GM12878 (cell line): ENCODE data around the gene UGT1A8. TPM values are rescaled to one million over a fixed set of nuclear protein-coding genes. Genes with fewer than 3 reads are reported as not detected.

Experiments used
- ATAC-seq: fragments of 200-7000 bp; cut with Tn5 transposase; 3 replicates; pipeline ENCODE4 v1.9.1; 2020; ENCODE audit warnings: mild to moderate bottlenecking, moderate library complexity
- BruUV-seq: library from RNA; stranded (reverse); fragments of 400-500 nt; replicated peaks from 2 replicates; lab custom pipeline; 2021; lab: Mats Ljungman, UMichigan
- CTCF ChIA-PET: fragments of 300-600 bp; sonication (Branson Sonifier 250); formaldehyde crosslinking; extraction: SDS; loops from one replicate; lab custom pipeline; 2021; ENCODE audit warnings: inconsistent platforms; lab: Yijun Ruan, JAX
- POLR2A ChIA-PET: fragments of 350-600 bp; formaldehyde crosslinking; extraction: SDS; loops from one replicate; lab custom pipeline; 2021; ENCODE audit warnings: inconsistent platforms; lab: Charles Lee
- RAD21 ChIA-PET: fragments of 300-600 bp; sonication (Branson Sonifier 250); formaldehyde crosslinking; loops from one replicate; lab custom pipeline; 2023; ENCODE audit warnings: antibody characterized with exemption; ENCODE audit not compliant: unreplicated experiment; lab: Charles Lee
- SMC1A ChIA-PET: fragments of 300-600 bp; sonication (Branson Sonifier 250); formaldehyde crosslinking; loops from one replicate; lab custom pipeline; 2023; ENCODE audit not compliant: unreplicated experiment, uncharacterized antibody; lab: Charles Lee
- DNase-seq: peaks from one replicate; pipeline ENCODE4 v3.0.0-alpha.2; 2011; ENCODE audit warnings: low read depth, low spot score
- FAIRE-seq: peaks from 3 replicates; lab custom pipeline; 2011; peaks lifted over from hg19 to GRCh38; lab: Jason Lieb, UNC
- H2AFZ ChIP-seq: 2 replicates; pipeline ENCODE4 v1.6.0; 2011; ENCODE audit warnings: low read depth, low read length, control low read depth; ENCODE audit not compliant: control insufficient read depth
- H3K27ac ChIP-seq: 2 replicates; pipeline ENCODE4 v1.5.1; 2011; ENCODE audit warnings: control low read depth; ENCODE audit not compliant: control insufficient read depth, insufficient read depth
- H3K27me3 ChIP-seq, 2 experiments: replicated peaks in 1 of 2; 2 replicates each; pipeline versions ENCODE4 v1.6.0 to v1.6.1; 2011; ENCODE audit warnings: low read length in 1 of 2; ENCODE audit not compliant: control insufficient read depth in 2 of 2, insufficient read depth in 2 of 2
- H3K36me3 ChIP-seq, 2 experiments: 2 replicates each; pipeline ENCODE4 v1.5.1; 2011; ENCODE audit warnings: low read length in 1 of 2; ENCODE audit not compliant: control insufficient read depth in 2 of 2, insufficient read depth in 2 of 2
- H3K4me1 ChIP-seq: 2 replicates; pipeline ENCODE4 v1.6.1; 2011; ENCODE audit warnings: mild to moderate bottlenecking, low read length, moderate library complexity, mixed read lengths; ENCODE audit not compliant: control insufficient read depth, insufficient read depth
- H3K4me2 ChIP-seq: 2 replicates; pipeline ENCODE4 v1.6.0; 2011; ENCODE audit warnings: control low read depth; ENCODE audit not compliant: control insufficient read depth, insufficient read depth
- H3K4me3 ChIP-seq: fragments of 200-600 bp; sonication (generic); 2 replicates; pipeline ENCODE4 v1.5.1; 2016
- H3K79me2 ChIP-seq: 2 replicates; pipeline ENCODE4 v1.6.0; 2011; ENCODE audit warnings: low read length; ENCODE audit not compliant: control insufficient read depth, insufficient read depth
- H3K9ac ChIP-seq: 2 replicates; pipeline ENCODE4 v1.8.0; 2011; ENCODE audit warnings: low read length, control low read depth, mixed read lengths; ENCODE audit not compliant: control insufficient read depth, insufficient read depth
- H3K9me3 ChIP-seq: replicated peaks from 3 replicates; pipeline ENCODE4 v1.5.1; 2011; ENCODE audit warnings: mild to moderate bottlenecking, low read length; ENCODE audit not compliant: control insufficient read depth, insufficient read depth
- H4K20me1 ChIP-seq: 2 replicates; pipeline ENCODE4 v1.6.0; 2011; ENCODE audit not compliant: control insufficient read depth, insufficient read depth
- CBX3 ChIP-seq: fragments of 200-600 bp; sonication (generic); IDR thresholded peaks from 2 replicates; pipeline ENCODE4 v1.6.1; 2016; ENCODE audit warnings: low read depth, borderline replicate concordance
- CHD4 ChIP-seq: fragments of 200-600 bp; sonication (generic); IDR thresholded peaks from 2 replicates; pipeline ENCODE4 v1.6.1; 2016; ENCODE audit warnings: mild to moderate bottlenecking
- ETV6 ChIP-seq, 2 experiments: fragments of 450-650 bp in 1 of 2; IDR thresholded peaks in 1 of 2; conservative IDR thresholded peaks in 1 of 2; 2 replicates each; pipeline ENCODE4 v1.6.1; 2014; ENCODE audit warnings: antibody characterized with exemption in 1 of 2, borderline replicate concordance in 1 of 2, low read depth in 1 of 2, mild to moderate bottlenecking in 1 of 2, moderate library complexity in 1 of 2
- MYC ChIP-seq: IDR thresholded peaks from 2 replicates; pipeline ENCODE4 v1.6.1; 2011; ENCODE audit warnings: mild to moderate bottlenecking, low read length, moderate library complexity, inconsistent platforms; ENCODE audit not compliant: insufficient read depth, insufficient replicate concordance, insufficient read length, severe bottlenecking
- RELA ChIP-seq: fragments of 450-650 bp; IDR thresholded peaks from 2 replicates; pipeline ENCODE4 v1.8.0; 2014; ENCODE audit warnings: borderline replicate concordance; ENCODE audit not compliant: partially characterized antibody
- SIN3A ChIP-seq: IDR thresholded peaks from 2 replicates; pipeline ENCODE4 v1.6.1; 2012; ENCODE audit warnings: low read depth, low read length, improper control_type of control experiment
- SMAD1 ChIP-seq: fragments of 450-650 bp; IDR thresholded peaks from 2 replicates; pipeline ENCODE4 v1.6.1; 2018; ENCODE audit warnings: mild to moderate bottlenecking, low read depth; ENCODE audit not compliant: partially characterized antibody
- SMAD5 ChIP-seq: IDR thresholded peaks from 2 replicates; pipeline ENCODE4 v1.6.1; 2016; ENCODE audit warnings: antibody characterized with exemption, low read depth
- SMC3 ChIP-seq: IDR thresholded peaks from 2 replicates; pipeline ENCODE4 v1.6.1; 2011; ENCODE audit warnings: low read length, improper control_type of control experiment, borderline replicate concordance
- TARDBP ChIP-seq: IDR thresholded peaks from 2 replicates; pipeline ENCODE4 v1.6.1; 2016; ENCODE audit warnings: borderline replicate concordance
- TBL1XR1 ChIP-seq: IDR thresholded peaks from 2 replicates; pipeline ENCODE4 v1.6.1; 2012; ENCODE audit warnings: low read depth, low read length, improper control_type of control experiment
- ZNF384 ChIP-seq: IDR thresholded peaks from 2 replicates; pipeline ENCODE4 v1.6.1; 2012; ENCODE audit warnings: low read depth, mild to moderate bottlenecking, low read length, improper control_type of control experiment, borderline replicate concordance
- WGBS: methylation state at CpG from one replicate; pipeline ENCODE4 v1.1.6; 2016; ENCODE audit warnings: low lambda C conversion rate; ENCODE audit not compliant: insufficient replicate concordance, insufficient coverage; ENCODE audit errors: missing lambda C conversion rate; 5-methylcytosine and 5-hydroxymethylcytosine counted together
- in situ Hi-C: fragments of 300-500 bp; cut with MboI; formaldehyde crosslinking; loops from 9 replicates; pipeline ENCODE4 v1.14.3; 2018; ENCODE audit warnings: mixed read lengths
- intact Hi-C: fragments of 100-400 bp; cut with micrococcal nuclease; formaldehyde crosslinking; loops from one replicate; pipeline ENCODE4 v1.14.2; 2022; ENCODE audit not compliant: unreplicated experiment
- polyA plus RNA-seq, 11 experiments: library from polyadenylated mRNA; depleted of rRNA in 4 of 11; unstranded in 6 of 11; stranded (reverse) in 5 of 11; fragments of >200 nt; fragmentation: Nextera tagmentation in 4 of 11; fragmentation: Illumina TruSeq in 1 of 11; extraction: Ambion mirVana in 4 of 11; extraction: Trizol in 1 of 11; gene quantifications; 1 replicate in 1 of 11; 2 replicates in 10 of 11; pipeline versions ENCODE4 v1.2.1 to v1.2.3, GENCODE V29; 2011 to 2016; ENCODE audit warnings: inconsistent platforms in 2 of 11, missing spikeins in 2 of 11, low read depth in 1 of 11
- total RNA-seq, 4 experiments: library from RNA; depleted of rRNA in 3 of 4; stranded (reverse); fragments of >200 nt in 3 of 4; fragmentation: Illumina TruSeq in 1 of 4; extraction: Trizol in 1 of 4; gene quantifications; 2 replicates each; pipeline versions ENCODE4 v1.2.1 to v1.2.3, GENCODE V29; 2013 to 2021
- TF ChIP-seq, protein P1 (sequence below): IDR thresholded peaks from 2 replicates; pipeline ENCODE4 v1.6.1; 2012; ENCODE audit warnings: mild to moderate bottlenecking, low read depth, low read length
- TF ChIP-seq, protein P2 (sequence below): fragments of 450-650 bp; IDR thresholded peaks from 2 replicates; pipeline ENCODE4 v1.6.1; 2014; ENCODE audit warnings: mild to moderate bottlenecking
- TF ChIP-seq, protein P3 (sequence below): fragments of 450-650 bp; IDR thresholded peaks from 2 replicates; pipeline ENCODE4 v1.6.1; 2016; ENCODE audit warnings: mild to moderate bottlenecking
- TF ChIP-seq, protein P4 (sequence below): IDR thresholded peaks from 2 replicates; pipeline ENCODE4 v1.6.1; 2012; ENCODE audit warnings: low read depth, low read length, improper control_type of control experiment

Gene UGT1A8
- total and polyA plus RNA-seq, 10 of the 15 experiments (the other 5 are each of a cell fraction or from before 2014, with no cell fraction given): not detected

DNA sequence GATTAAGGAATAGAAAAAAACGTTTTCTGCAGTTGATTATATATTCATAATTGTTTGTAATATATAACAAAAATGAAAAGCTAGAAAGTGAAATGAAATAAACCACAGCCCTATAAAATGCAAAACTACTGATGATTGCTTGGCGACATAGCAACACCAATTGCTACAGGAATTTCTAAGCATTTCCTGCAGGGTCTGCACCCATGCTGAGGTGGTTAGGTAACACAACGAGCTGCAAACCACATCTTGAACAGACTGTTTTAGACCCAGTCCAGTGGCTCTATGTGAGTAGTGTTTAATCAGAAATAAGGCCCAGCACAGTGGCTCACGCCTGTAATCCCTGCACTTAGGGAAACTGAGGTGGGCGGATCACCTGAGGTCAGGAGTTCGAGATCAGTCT is 37.1 kb downstream of the UGT1A8 start:
- TF ChIP-seq, protein P1, sequence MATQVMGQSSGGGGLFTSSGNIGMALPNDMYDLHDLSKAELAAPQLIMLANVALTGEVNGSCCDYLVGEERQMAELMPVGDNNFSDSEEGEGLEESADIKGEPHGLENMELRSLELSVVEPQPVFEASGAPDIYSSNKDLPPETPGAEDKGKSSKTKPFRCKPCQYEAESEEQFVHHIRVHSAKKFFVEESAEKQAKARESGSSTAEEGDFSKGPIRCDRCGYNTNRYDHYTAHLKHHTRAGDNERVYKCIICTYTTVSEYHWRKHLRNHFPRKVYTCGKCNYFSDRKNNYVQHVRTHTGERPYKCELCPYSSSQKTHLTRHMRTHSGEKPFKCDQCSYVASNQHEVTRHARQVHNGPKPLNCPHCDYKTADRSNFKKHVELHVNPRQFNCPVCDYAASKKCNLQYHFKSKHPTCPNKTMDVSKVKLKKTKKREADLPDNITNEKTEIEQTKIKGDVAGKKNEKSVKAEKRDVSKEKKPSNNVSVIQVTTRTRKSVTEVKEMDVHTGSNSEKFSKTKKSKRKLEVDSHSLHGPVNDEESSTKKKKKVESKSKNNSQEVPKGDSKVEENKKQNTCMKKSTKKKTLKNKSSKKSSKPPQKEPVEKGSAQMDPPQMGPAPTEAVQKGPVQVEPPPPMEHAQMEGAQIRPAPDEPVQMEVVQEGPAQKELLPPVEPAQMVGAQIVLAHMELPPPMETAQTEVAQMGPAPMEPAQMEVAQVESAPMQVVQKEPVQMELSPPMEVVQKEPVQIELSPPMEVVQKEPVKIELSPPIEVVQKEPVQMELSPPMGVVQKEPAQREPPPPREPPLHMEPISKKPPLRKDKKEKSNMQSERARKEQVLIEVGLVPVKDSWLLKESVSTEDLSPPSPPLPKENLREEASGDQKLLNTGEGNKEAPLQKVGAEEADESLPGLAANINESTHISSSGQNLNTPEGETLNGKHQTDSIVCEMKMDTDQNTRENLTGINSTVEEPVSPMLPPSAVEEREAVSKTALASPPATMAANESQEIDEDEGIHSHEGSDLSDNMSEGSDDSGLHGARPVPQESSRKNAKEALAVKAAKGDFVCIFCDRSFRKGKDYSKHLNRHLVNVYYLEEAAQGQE: no peak
- TF ChIP-seq, protein P2, sequence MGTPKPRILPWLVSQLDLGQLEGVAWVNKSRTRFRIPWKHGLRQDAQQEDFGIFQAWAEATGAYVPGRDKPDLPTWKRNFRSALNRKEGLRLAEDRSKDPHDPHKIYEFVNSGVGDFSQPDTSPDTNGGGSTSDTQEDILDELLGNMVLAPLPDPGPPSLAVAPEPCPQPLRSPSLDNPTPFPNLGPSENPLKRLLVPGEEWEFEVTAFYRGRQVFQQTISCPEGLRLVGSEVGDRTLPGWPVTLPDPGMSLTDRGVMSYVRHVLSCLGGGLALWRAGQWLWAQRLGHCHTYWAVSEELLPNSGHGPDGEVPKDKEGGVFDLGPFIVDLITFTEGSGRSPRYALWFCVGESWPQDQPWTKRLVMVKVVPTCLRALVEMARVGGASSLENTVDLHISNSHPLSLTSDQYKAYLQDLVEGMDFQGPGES: no peak
- TF ChIP-seq TARDBP (no peak), RELA (no peak), CHD4 (no peak), SIN3A (no peak), SMAD5 (no peak), TBL1XR1 (no peak), CBX3 (no peak), ETV6 (conservative IDR thresholded peaks at IDR 0.05 in 1 of 2, IDR thresholded peaks at IDR 0.05 in 1 of 2; ENCODE audit: borderline replicate concordance in 1 of 2, low read depth in 1 of 2) (no peak), ZNF384 (no peak), MYC (no peak), SMC3 (no peak), SMAD1 (no peak)
- TF ChIP-seq, protein P3, sequence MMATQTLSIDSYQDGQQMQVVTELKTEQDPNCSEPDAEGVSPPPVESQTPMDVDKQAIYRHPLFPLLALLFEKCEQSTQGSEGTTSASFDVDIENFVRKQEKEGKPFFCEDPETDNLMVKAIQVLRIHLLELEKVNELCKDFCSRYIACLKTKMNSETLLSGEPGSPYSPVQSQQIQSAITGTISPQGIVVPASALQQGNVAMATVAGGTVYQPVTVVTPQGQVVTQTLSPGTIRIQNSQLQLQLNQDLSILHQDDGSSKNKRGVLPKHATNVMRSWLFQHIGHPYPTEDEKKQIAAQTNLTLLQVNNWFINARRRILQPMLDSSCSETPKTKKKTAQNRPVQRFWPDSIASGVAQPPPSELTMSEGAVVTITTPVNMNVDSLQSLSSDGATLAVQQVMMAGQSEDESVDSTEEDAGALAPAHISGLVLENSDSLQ: no peak
- TF ChIP-seq, protein P4, sequence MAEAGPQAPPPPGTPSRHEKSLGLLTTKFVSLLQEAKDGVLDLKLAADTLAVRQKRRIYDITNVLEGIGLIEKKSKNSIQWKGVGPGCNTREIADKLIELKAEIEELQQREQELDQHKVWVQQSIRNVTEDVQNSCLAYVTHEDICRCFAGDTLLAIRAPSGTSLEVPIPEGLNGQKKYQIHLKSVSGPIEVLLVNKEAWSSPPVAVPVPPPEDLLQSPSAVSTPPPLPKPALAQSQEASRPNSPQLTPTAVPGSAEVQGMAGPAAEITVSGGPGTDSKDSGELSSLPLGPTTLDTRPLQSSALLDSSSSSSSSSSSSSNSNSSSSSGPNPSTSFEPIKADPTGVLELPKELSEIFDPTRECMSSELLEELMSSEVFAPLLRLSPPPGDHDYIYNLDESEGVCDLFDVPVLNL: no peak
- no peaks in the 10 kb centered on the region for H4K20me1 ChIP-seq
- RAD21 ChIA-PET: no interaction called here
- H3K4me2 ChIP-seq: no peak overlapping the region
- H2AFZ ChIP-seq: no peak overlapping the region
- POLR2A ChIA-PET: no interaction called here
- ATAC-seq (no peak), DNase-seq (no peak), FAIRE-seq (no peak)
- no peak overlapping the region for H3K9ac ChIP-seq
- H3K27me3 ChIP-seq: no peaks in the 10 kb centered on the region
- CTCF ChIA-PET: no interaction called here
- WGBS: 30% methylated on average over 6 of the region's 6 CpGs
- H3K4me3 ChIP-seq: no peak overlapping the region
- no peaks in the 10 kb centered on the region for H3K36me3 ChIP-seq
- no peaks in the 10 kb centered on the region for H3K4me1 ChIP-seq
- SMC1A ChIA-PET: interaction anchor here (1.3 kb wide), 1 partner anchor 44 kb away, joined by 3 read pairs; no protein-coding TSS in a partner anchor
- no TSS peak for BruUV-seq
- no peaks in the 10 kb centered on the region for H3K79me2 ChIP-seq
- in situ Hi-C loops: no loop called here
- peaks cover 2% of the 10 kb centered on the region; the same call in 1 of the 3 replicates for H3K9me3 ChIP-seq
- intact Hi-C loops: no loop called here
- no peak overlapping the region for H3K27ac ChIP-seq
